ENCODE data around the gene CLRN3.

The CLRN3 gene

DNA sequence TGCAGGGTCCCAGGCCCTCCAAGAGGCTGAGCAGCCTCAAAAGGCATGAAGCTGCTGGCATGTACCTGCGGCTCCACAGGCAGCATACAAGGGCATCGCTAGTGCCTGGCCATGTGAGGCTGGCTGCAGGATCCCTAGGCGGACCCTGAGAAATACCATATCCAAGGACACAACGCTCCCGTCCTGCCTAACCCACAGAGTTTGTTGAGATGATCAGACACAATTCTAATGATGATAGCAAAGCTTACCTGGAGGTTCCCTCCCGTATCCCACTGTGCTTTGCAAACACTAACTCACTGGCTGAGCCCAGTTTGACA is 17.3 kb downstream of the CLRN3 start:
- Histone ChIP-seq H3K4me1 (ENCODE audit: control insufficient read depth, insufficient read depth, low read length) (peaks cover 38% of the 10 kb centered on the region), H3K4me3 (ENCODE audit: low read length) (no peak overlapping the region), H3K9me3 (ENCODE audit: control insufficient read depth, low read length) (no peaks in the 10 kb centered on the region), H3K27me3 (ENCODE audit: control insufficient read depth, insufficient read depth, low read length) (no peaks in the 10 kb centered on the region), H3K36me3 (ENCODE audit: control insufficient read depth, insufficient read depth, low read length) (no peaks in the 10 kb centered on the region), H3K9ac (ENCODE audit: low read length) (no peak overlapping the region)

DNA sequence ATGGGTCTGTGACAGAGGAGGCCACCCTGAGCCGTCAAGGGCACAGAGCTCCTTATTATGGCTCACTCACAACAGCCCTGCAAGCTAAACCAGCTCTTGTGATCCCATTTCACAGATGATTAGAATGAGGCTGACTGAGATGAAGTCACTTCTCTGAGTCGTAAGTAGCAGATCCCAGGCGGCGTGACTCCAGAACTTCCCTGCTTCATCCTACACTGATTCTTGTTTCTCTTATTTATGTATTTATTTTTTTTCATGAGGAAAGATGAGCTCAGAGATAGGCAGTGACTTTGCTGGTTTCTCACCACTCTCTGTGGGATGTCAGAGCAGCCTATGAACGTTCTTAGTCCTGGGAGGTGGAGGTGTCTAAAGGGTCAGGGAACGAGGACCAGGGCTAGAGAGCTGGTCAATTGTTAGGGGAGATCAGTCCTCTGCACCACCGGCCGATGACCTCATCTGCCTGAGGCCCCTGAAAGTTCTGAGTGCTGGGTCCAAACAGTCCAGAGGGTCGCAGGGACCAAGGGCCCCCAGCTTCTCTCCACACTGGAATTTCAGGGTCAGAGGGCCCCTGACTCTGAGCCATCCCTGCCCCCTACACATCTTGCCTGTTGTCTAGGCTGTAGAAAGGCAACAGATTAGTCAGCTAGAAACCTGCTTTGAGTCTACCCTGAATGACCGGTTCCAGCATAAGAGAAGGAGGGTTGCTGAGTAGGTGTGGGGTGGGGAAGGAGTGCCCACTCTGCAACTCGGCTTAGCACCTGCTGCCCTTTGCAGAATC is 17.9 kb downstream of the CLRN3 start:
- no peaks in the 10 kb centered on the region for H3K36me3 ChIP-seq (ENCODE audit: control insufficient read depth, insufficient read depth, low read length)

DNA sequence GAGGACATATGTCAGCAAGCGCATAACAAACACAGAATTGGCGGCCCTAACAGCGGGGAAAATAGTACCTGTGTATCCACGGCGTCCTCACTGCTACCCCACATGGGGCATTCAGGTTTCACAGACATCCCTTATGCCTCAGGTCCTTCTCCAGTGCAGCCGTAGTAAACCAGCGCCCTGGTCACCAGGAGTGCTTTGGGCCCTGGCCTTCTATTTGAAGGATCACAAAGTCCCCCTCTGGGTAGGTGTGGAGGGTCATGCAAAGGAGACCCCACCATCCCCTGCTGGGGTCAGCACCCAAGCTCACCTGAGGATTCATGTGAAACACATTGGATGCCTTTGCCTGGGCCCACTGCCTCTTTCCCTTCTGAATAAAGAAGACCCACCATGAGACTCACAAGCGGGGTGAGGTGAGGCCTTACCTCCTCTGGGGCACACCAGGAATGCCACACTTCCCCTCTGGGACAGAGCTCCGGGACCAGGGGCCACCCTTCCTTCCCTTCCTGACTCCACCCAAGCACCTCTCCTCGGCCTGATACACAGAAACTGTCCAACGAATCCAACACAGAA is 18.8 kb downstream of the CLRN3 start:
- Histone ChIP-seq H3K4me3 (ENCODE audit: low read length) (no peak overlapping the region), H3K9ac (ENCODE audit: low read length) (no peak overlapping the region), H3K36me3 (ENCODE audit: control insufficient read depth, insufficient read depth, low read length) (no peaks in the 10 kb centered on the region), H3K27me3 (ENCODE audit: control insufficient read depth, insufficient read depth, low read length) (no peaks in the 10 kb centered on the region), H3K9me3 (ENCODE audit: control insufficient read depth, low read length) (no peaks in the 10 kb centered on the region), H3K4me1 (ENCODE audit: control insufficient read depth, insufficient read depth, low read length) (peaks cover 26% of the 10 kb centered on the region)

More for the DNA sequence above, 17.9 kb downstream of the CLRN3 start:
- Histone ChIP-seq H3K4me3 (ENCODE audit: low read length) (no peak overlapping the region), H3K9ac (ENCODE audit: low read length) (no peak overlapping the region), H3K27me3 (ENCODE audit: control insufficient read depth, insufficient read depth, low read length) (no peaks in the 10 kb centered on the region), H3K4me1 (ENCODE audit: control insufficient read depth, insufficient read depth, low read length) (peaks cover 33% of the 10 kb centered on the region), H3K9me3 (ENCODE audit: control insufficient read depth, low read length) (no peaks in the 10 kb centered on the region)

DNA sequence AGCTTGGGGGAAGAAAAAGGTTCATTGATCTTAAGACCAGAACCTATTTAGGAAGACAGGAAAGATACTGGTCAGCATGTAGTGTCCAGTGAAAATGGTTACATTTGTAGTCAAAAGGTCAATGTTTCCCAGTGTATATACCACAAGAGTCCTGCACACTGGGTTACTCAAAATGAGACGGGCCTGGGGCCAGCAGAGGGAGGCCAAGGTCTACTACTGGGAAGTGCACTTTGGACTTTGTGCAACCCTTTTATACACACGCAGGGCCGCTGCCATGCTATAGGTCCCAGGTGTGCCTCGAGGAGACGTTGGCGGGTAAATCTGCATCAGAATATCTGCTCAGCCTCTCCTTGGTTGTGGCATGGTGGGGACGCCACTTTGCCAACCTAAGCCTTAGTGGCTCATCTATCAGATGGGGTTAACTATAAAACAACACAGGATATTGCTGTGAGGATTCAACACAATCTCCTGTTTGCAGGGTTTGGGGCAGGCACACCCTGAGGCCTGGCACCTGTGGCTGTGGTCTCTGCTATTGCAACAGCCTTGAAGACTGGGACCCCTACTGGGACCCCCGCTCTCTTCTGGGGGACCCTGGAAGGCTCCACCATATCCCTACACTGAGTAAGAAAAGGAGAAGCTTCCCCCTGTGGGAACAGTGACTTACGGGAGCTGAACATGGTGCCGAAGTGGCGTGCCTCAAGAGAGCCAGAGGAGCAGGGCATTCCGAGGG is 19.7 kb downstream of the CLRN3 start:
- H3K27me3 ChIP-seq (ENCODE audit: control insufficient read depth, insufficient read depth, low read length): no peaks in the 10 kb centered on the region
- peaks cover 26% of the 10 kb centered on the region for H3K4me1 ChIP-seq (ENCODE audit: control insufficient read depth, insufficient read depth, low read length)
- no peaks in the 10 kb centered on the region for H3K36me3 ChIP-seq (ENCODE audit: control insufficient read depth, insufficient read depth, low read length)
- no peak overlapping the region for H3K4me3 ChIP-seq (ENCODE audit: low read length)
- H3K9me3 ChIP-seq (ENCODE audit: control insufficient read depth, low read length): no peaks in the 10 kb centered on the region
- no peak overlapping the region for H3K9ac ChIP-seq (ENCODE audit: low read length)

DNA sequence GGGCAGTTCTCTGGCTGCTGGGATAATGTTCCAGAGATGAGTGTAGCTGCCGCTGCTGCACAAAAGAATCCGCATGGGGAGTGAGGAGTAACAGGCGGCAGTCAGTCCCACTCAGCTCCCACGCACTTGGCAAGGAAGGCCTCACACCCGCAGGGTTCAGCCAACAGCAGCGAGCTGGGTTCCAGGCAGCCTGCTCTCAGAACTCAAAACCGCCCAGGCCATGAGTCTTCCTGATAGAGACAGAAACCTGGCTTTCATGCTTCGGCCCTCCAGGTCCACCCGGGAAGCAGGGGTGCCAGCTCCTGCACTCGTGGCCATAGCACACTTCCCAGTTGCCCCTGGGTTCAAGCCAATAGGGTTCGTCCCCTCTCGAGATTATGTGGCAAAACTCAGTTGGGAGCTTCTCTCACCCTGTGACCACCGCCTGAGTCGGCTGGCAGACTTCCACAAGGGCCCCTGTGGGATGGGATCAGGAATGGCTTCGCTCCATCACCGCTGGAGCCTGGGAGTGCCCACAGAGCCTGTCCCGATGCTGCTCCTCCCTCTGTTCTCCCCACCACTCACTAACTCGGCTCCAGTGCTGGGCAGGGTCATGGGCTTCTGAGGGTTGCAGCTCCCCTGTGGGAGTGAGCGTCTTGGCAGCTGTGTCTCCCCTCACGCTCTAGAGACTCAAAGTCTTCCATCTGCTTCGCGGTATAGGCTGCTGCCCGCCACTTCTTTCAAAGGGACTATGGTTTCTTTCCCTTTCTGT is 20.6 kb downstream of the CLRN3 start:
- Histone ChIP-seq H3K36me3 (ENCODE audit: control insufficient read depth, insufficient read depth, low read length) (no peaks in the 10 kb centered on the region), H3K9me3 (ENCODE audit: control insufficient read depth, low read length) (no peaks in the 10 kb centered on the region), H3K9ac (ENCODE audit: low read length) (no peak overlapping the region), H3K27me3 (ENCODE audit: control insufficient read depth, insufficient read depth, low read length) (no peaks in the 10 kb centered on the region), H3K4me1 (ENCODE audit: control insufficient read depth, insufficient read depth, low read length) (peaks cover 26% of the 10 kb centered on the region), H3K4me3 (ENCODE audit: low read length) (no peak overlapping the region)

DNA sequence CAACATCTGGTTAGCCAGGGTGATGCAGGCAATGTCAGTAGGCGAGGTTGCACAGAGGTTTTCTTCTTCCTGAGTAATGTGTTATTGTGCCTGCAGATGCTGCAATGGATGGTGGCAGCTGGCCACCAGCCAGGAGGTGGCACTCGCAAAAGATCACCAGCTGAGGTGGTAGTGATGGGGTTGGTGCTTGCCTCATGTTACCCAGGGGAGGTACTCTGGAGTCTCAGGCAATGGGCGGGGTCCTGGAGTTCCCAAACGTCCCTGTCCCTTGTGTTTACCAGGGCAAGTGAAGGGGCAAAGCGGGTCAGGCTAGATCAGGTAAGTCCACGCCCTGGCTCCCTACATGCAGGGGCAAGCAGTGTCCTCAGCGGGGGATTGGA is 21.1 kb downstream of the CLRN3 start:
- Histone ChIP-seq H3K27me3 (ENCODE audit: control insufficient read depth, insufficient read depth, low read length) (no peaks in the 10 kb centered on the region), H3K36me3 (ENCODE audit: control insufficient read depth, insufficient read depth, low read length) (no peaks in the 10 kb centered on the region), H3K4me1 (ENCODE audit: control insufficient read depth, insufficient read depth, low read length) (peaks cover 28% of the 10 kb centered on the region), H3K4me3 (ENCODE audit: low read length) (no peak overlapping the region), H3K9me3 (ENCODE audit: control insufficient read depth, low read length) (no peaks in the 10 kb centered on the region), H3K9ac (ENCODE audit: low read length) (no peak overlapping the region)

DNA sequence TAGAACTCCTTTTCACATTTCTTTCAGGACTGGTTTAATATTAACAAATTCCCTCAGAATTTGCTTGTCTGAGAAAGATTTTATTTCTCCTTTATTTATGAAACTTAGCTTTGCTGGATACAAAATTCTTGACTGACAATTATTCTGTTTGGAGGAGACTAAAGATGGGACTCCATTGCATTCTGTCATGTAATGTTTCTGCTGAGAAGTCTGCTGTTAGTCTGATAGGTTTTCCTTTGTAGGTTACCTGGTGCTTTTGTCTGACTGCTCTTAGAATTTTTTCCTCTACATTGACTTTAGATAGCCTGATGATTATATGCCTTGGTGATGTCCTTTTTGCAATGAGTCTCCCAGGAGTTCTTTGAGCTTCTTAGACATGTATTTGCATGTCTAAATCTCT is 23.4 kb downstream of the CLRN3 start:
- no peak overlapping the region for H3K9ac ChIP-seq (ENCODE audit: low read length)
- no peaks in the 10 kb centered on the region for H3K27me3 ChIP-seq (ENCODE audit: control insufficient read depth, insufficient read depth, low read length)

DNA sequence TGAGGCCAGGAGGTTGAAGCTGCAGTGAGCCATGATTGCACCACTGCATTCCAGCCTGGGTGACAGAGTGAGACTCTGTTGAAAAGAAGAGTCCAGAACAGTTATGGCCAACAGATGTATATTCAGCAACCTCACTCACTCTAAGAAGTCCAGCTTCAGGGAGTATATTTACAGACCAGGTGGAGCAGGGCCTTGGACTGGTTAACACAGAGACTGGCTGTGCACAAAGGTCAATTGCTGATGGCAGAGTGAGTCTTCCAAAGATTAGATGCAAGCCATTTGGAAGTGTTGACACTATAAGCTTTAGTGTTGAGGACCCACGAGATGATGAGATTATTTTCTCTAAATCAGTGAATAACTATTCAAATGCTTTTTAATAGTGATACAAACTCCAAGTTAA is 24.9 kb downstream of the CLRN3 start:
- Histone ChIP-seq H3K4me1 (ENCODE audit: control insufficient read depth, insufficient read depth, low read length) (peaks cover 28% of the 10 kb centered on the region), H3K36me3 (ENCODE audit: control insufficient read depth, insufficient read depth, low read length) (no peaks in the 10 kb centered on the region), H3K4me3 (ENCODE audit: low read length) (no peak overlapping the region), H3K9me3 (ENCODE audit: control insufficient read depth, low read length) (no peaks in the 10 kb centered on the region), H3K9ac (ENCODE audit: low read length) (no peak overlapping the region), H3K27me3 (ENCODE audit: control insufficient read depth, insufficient read depth, low read length) (no peaks in the 10 kb centered on the region)

More for the DNA sequence above, 23.4 kb downstream of the CLRN3 start:
- H3K36me3 ChIP-seq (ENCODE audit: control insufficient read depth, insufficient read depth, low read length): no peaks in the 10 kb centered on the region
- no peaks in the 10 kb centered on the region for H3K9me3 ChIP-seq (ENCODE audit: control insufficient read depth, low read length)
- H3K4me1 ChIP-seq (ENCODE audit: control insufficient read depth, insufficient read depth, low read length): peaks cover 36% of the 10 kb centered on the region
- no peak overlapping the region for H3K4me3 ChIP-seq (ENCODE audit: low read length)

DNA sequence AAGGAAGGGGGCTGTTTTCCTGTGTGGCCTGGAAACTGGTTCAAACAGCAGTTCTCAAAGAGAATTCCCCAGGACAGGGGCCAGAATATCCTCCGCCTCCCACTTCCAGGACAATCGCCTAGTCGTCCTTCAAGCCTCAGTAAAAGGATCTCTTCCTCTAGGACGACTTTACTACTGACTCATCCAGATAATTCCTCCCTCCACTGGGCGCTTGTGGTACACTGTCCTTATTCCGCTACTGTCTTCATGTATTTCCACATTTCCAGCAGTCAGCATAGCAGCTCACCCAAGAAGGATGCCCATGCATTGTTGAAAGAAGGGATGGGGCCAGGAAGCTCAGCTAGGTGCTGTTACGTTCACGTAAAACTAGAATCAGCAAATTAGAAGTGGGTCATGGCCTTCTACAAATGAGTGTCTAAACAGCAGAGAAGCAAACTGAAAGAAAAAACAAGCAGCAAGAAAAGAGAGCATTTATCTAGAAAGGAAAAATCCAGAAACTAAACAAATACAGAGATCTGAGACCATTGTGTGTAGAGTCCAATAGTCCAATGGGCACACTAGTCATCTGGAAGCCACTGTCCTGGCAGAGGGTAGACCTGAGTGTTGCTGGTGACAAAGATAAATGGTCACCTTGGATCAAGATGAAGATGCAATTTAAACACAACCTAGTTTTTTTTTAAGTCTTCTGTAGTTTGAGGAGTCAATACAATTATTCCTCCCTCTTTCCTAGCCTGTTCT is 26.3 kb downstream of the CLRN3 start:
- Histone ChIP-seq H3K36me3 (ENCODE audit: control insufficient read depth, insufficient read depth, low read length) (no peaks in the 10 kb centered on the region), H3K27me3 (ENCODE audit: control insufficient read depth, insufficient read depth, low read length) (no peaks in the 10 kb centered on the region), H3K4me3 (ENCODE audit: low read length) (no peak overlapping the region), H3K9ac (ENCODE audit: low read length) (no peak overlapping the region), H3K9me3 (ENCODE audit: control insufficient read depth, low read length) (no peaks in the 10 kb centered on the region), H3K4me1 (ENCODE audit: control insufficient read depth, insufficient read depth, low read length) (peaks cover 15% of the 10 kb centered on the region)

DNA sequence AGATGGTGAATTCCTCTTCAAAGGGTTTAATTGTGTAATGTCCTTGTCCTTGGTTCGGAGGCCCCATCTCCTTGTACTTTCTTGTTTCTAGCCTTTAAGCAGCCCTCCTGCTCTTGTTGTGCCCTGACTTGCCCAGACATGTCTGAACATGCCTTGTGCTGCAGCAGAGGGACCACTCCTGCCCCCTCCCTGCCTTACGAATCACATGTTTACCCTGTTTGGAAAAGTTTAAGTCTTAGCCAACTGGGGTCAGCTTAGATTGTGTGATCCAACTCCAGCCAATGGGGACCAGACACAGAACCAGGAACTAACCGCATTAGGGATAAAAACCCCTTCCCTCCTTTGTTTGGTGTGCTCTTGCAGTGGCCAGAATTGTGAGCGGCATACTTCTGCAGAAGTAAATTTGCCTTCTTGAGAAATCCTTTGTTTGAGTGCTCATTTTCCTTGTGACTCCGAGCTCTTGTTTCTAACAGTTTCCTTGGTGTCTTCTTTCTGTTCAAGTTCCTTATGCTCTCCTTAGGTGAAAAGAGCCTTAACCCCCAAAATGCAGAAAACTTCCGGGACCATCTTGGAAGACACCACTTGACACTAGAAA is 29.4 kb downstream of the CLRN3 start:
- H3K36me3 ChIP-seq (ENCODE audit: control insufficient read depth, insufficient read depth, low read length): no peaks in the 10 kb centered on the region
- no peaks in the 10 kb centered on the region for H3K27me3 ChIP-seq (ENCODE audit: control insufficient read depth, insufficient read depth, low read length)
- H3K9ac ChIP-seq (ENCODE audit: low read length): no peak overlapping the region
- H3K4me3 ChIP-seq (ENCODE audit: low read length): no peak overlapping the region
- H3K9me3 ChIP-seq (ENCODE audit: control insufficient read depth, low read length): no peaks in the 10 kb centered on the region
- H3K4me1 ChIP-seq (ENCODE audit: control insufficient read depth, insufficient read depth, low read length): peaks cover 13% of the 10 kb centered on the region

DNA sequence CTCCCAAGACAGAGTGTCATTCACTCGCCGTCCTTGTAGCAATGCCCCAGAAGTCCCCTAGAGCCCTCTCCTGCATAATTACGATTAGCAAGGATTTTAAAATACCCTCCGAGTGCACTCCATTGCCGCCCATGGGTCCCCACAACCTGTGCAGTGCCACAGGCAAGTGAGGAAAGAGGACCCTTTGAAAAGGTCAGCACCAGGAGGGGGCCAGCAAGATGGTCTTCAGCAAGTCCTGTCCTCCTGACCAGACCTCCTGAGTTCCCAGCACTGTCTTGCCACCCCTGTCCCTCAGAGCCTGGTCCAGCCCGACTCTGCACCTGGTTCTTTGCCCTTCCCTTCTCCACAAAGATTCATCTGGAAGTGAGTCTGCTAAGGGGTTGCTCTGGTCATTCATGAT is 32.1 kb downstream of the CLRN3 start:
- no peaks in the 10 kb centered on the region for H3K27me3 ChIP-seq (ENCODE audit: control insufficient read depth, insufficient read depth, low read length)
- H3K36me3 ChIP-seq (ENCODE audit: control insufficient read depth, insufficient read depth, low read length): no peaks in the 10 kb centered on the region
- H3K9me3 ChIP-seq (ENCODE audit: control insufficient read depth, low read length): no peaks in the 10 kb centered on the region
- H3K9ac ChIP-seq (ENCODE audit: low read length): no peak overlapping the region
- no peaks in the 10 kb centered on the region for H3K4me1 ChIP-seq (ENCODE audit: control insufficient read depth, insufficient read depth, low read length)
- no peak overlapping the region for H3K4me3 ChIP-seq (ENCODE audit: low read length)

Data from mucosa of stomach (tissue), 1 donor.